ENCODE data around the gene GPR45. TPM values are rescaled to one million over a fixed set of nuclear protein-coding genes. Genes with fewer than 3 reads are reported as not detected.

The GPR45 gene
- total and polyA plus RNA-seq, 10 of the 15 experiments (the other 5 are each of a cell fraction or from before 2014, with no cell fraction given), result not detected

- Histone ChIP-seq H3K27me3 (replicated peaks in 1 of 2; ENCODE audit: control insufficient read depth in 2 of 2, insufficient read depth in 2 of 2, low read length in 1 of 2) (no peaks in the 10 kb centered on the region; a peak in 1 of 4 replicates), H3K27ac (ENCODE audit: control insufficient read depth, insufficient read depth) (no peak overlapping the region), H3K9ac (ENCODE audit: control insufficient read depth, insufficient read depth, low read length) (no peak overlapping the region), H3K4me1 (ENCODE audit: control insufficient read depth, insufficient read depth, low read length) (no peaks in the 10 kb centered on the region), H2AFZ (ENCODE audit: control insufficient read depth, low read depth, low read length) (no peak overlapping the region), H3K36me3 (ENCODE audit: control insufficient read depth in 2 of 2, insufficient read depth in 2 of 2, low read length in 1 of 2) (no peaks in the 10 kb centered on the region), H3K4me3 (no peak overlapping the region), H3K9me3 (replicated peaks; ENCODE audit: control insufficient read depth, insufficient read depth, low read length) (no peaks in the 10 kb centered on the region; the same call in 2 of the 3 replicates), H4K20me1 (ENCODE audit: control insufficient read depth, insufficient read depth) (no peaks in the 10 kb centered on the region), H3K4me2 (ENCODE audit: control insufficient read depth, insufficient read depth) (no peak overlapping the region), H3K79me2 (ENCODE audit: control insufficient read depth, insufficient read depth, low read length) (no peaks in the 10 kb centered on the region)
- POLR2A ChIA-PET, result no interaction called here
- WGBS (ENCODE audit: insufficient coverage, insufficient replicate concordance, low lambda C conversion rate, missing lambda C conversion rate), result 33% methylated on average over 14 of the region's 14 CpGs
- CTCF ChIA-PET, result no interaction called here
- SMC1A ChIA-PET (ENCODE audit: uncharacterized antibody, unreplicated experiment), result interaction anchor here (1.3 kb wide), 1 partner anchor 79 kb away, joined by 3 read pairs; no protein-coding TSS in a partner anchor
- FAIRE-seq (no peak), DNase-seq (ENCODE audit: low read depth, low spot score) (no peak), ATAC-seq (no peak)
- RAD21 ChIA-PET (ENCODE audit: unreplicated experiment), result no interaction called here
- intact Hi-C loops (cut with micrococcal nuclease; ENCODE audit: unreplicated experiment), result no loop called here
- BruUV-seq (replicated peaks), result no TSS peak
- in situ Hi-C loops (cut with MboI), result no loop called here
- TF ChIP-seq SMC3 (IDR thresholded peaks at IDR 0.05; ENCODE audit: borderline replicate concordance, low read length) (no peak), HDGF (IDR thresholded peaks at IDR 0.05) (no peak), CBX3 (IDR thresholded peaks at IDR 0.05; ENCODE audit: borderline replicate concordance, low read depth) (no peak), USF2 (IDR thresholded peaks at IDR 0.05; ENCODE audit: borderline replicate concordance, low read depth, low read length) (no peak), ZNF687 (IDR thresholded peaks at IDR 0.05) (no peak), KDM1A (IDR thresholded peaks at IDR 0.05; ENCODE audit: borderline replicate concordance) (no peak), POLR2A (IDR thresholded peaks at IDR 0.05; ENCODE audit: low read depth, low read length) (no peak), IRF5 (IDR thresholded peaks at IDR 0.05; ENCODE audit: borderline replicate concordance) (no peak), EGR1 (IDR thresholded peaks at IDR 0.05; ENCODE audit: borderline replicate concordance in 1 of 2, low read depth in 2 of 2, low read length in 2 of 2) (no peak), FOXM1 (IDR thresholded peaks at IDR 0.05; ENCODE audit: low read depth, low read length) (no peak), HDAC6 (IDR thresholded peaks at IDR 0.05; ENCODE audit: unreplicated experiment) (no peak), IKZF2 (IDR thresholded peaks at IDR 0.05) (no peak), YBX1 (IDR thresholded peaks at IDR 0.05) (no peak), MTA2 (IDR thresholded peaks at IDR 0.05; ENCODE audit: low read depth) (no peak), E4F1 (IDR thresholded peaks at IDR 0.05; ENCODE audit: borderline replicate concordance, partially characterized antibody) (no peak), ATF3 (IDR thresholded peaks at IDR 0.05; ENCODE audit: borderline replicate concordance, extremely low read depth, low read depth, low read length) (no peak)
Observed at GRCh38 chr2:105194022-105194675, 47.4 kb upstream of the GPR45 start.

Measured in GM12878 (cell line).